WTC11 (cell line): ENCODE data around the gene ZNF598. TPM values are rescaled to one million over a fixed set of nuclear protein-coding genes. Genes with fewer than 3 reads are reported as not detected.

Source experiments
- AR ChIP-seq: fragments of 250-450 bp; sonication (Bioruptor Pico); IDR thresholded peaks from 2 replicates; pipeline ENCODE4 v1.9.0; 2021; ENCODE audit warnings: mild to moderate bottlenecking
- ATF3 ChIP-seq: sonication (generic); formaldehyde crosslinking; conservative IDR thresholded peaks from 2 replicates; pipeline ENCODE4 v1.8.1; 2022; ENCODE audit warnings: mild to moderate bottlenecking, missing genetic modification reagents
- CTCF ChIP-seq: fragments of 200-600 bp; IDR thresholded peaks from 2 replicates; pipeline ENCODE4 v1.8.0; 2022; ENCODE audit warnings: antibody characterized with exemption
- ELF4 ChIP-seq: sonication (generic); formaldehyde crosslinking; IDR thresholded peaks from 2 replicates; pipeline ENCODE4 v1.8.1; 2022; ENCODE audit warnings: low read depth, mild to moderate bottlenecking, moderate library complexity, missing genetic modification reagents
- FOXK1 ChIP-seq: sonication (generic); formaldehyde crosslinking; IDR thresholded peaks from 2 replicates; pipeline ENCODE4 v1.8.0; 2022; ENCODE audit warnings: mild to moderate bottlenecking, moderate library complexity, missing genetic modification reagents
- GABPB1 ChIP-seq: sonication (generic); formaldehyde crosslinking; IDR thresholded peaks from 2 replicates; pipeline ENCODE4 v1.8.1; 2023; ENCODE audit warnings: mild to moderate bottlenecking, missing genetic modification reagents
- HMGXB4 ChIP-seq: sonication (generic); formaldehyde crosslinking; IDR thresholded peaks from 2 replicates; pipeline ENCODE4 v1.8.1; 2023; ENCODE audit warnings: mild to moderate bottlenecking, moderate library complexity, missing genetic modification reagents
- JUN ChIP-seq: sonication (generic); formaldehyde crosslinking; IDR thresholded peaks from 2 replicates; pipeline ENCODE4 v1.8.0; 2023; ENCODE audit warnings: mild to moderate bottlenecking, missing genetic modification reagents
- KAT7 ChIP-seq: sonication (generic); formaldehyde crosslinking; IDR thresholded peaks from 2 replicates; pipeline ENCODE4 v1.8.1; 2023; ENCODE audit warnings: missing genetic modification reagents, mild to moderate bottlenecking, borderline replicate concordance
- MLX ChIP-seq: sonication (generic); formaldehyde crosslinking; IDR thresholded peaks from 2 replicates; pipeline ENCODE4 v1.8.1; 2023; ENCODE audit warnings: mild to moderate bottlenecking, missing genetic modification reagents, moderate library complexity
- MXD4 ChIP-seq: fragments of 250-450 bp; sonication (Bioruptor Pico); IDR thresholded peaks from 2 replicates; pipeline ENCODE4 v1.8.0; 2021; ENCODE audit warnings: mild to moderate bottlenecking, moderate library complexity, borderline replicate concordance
- NR1H2 ChIP-seq: sonication (generic); formaldehyde crosslinking; IDR thresholded peaks from 2 replicates; pipeline ENCODE4 v1.9.0; 2021; ENCODE audit warnings: mild to moderate bottlenecking, moderate library complexity, missing genetic modification reagents
- NR2C2 ChIP-seq: sonication (generic); formaldehyde crosslinking; IDR thresholded peaks from 2 replicates; pipeline ENCODE4 v1.8.0; 2022; ENCODE audit warnings: mild to moderate bottlenecking, missing genetic modification reagents
- SMAD4 ChIP-seq: sonication (generic); formaldehyde crosslinking; IDR thresholded peaks from 2 replicates; pipeline ENCODE4 v1.8.0; 2022; ENCODE audit warnings: mild to moderate bottlenecking, missing genetic modification reagents
- SP1 ChIP-seq: sonication (generic); formaldehyde crosslinking; conservative IDR thresholded peaks from 2 replicates; pipeline ENCODE4 v1.8.1; 2022; ENCODE audit warnings: missing genetic modification reagents
- STAT6 ChIP-seq: sonication (generic); formaldehyde crosslinking; conservative IDR thresholded peaks from 2 replicates; pipeline ENCODE4 v1.8.1; 2023; ENCODE audit warnings: mild to moderate bottlenecking, low read depth, missing genetic modification reagents, moderate library complexity
- ZBTB43 ChIP-seq: sonication (generic); formaldehyde crosslinking; IDR thresholded peaks from 2 replicates; pipeline ENCODE4 v1.8.1; 2023; ENCODE audit warnings: mild to moderate bottlenecking, missing genetic modification reagents
- ZNF219 ChIP-seq: sonication (generic); formaldehyde crosslinking; IDR thresholded peaks from 2 replicates; pipeline ENCODE4 v1.8.0; 2023; ENCODE audit warnings: missing genetic modification reagents, mild to moderate bottlenecking, borderline replicate concordance
- ZNF317 ChIP-seq: sonication (generic); formaldehyde crosslinking; IDR thresholded peaks from 2 replicates; pipeline ENCODE4 v1.8.1; 2023; ENCODE audit warnings: low read depth, mild to moderate bottlenecking, moderate library complexity, missing genetic modification reagents, borderline replicate concordance
- ZNF416 ChIP-seq: fragments of 250-450 bp; sonication (Bioruptor Pico); IDR thresholded peaks from 2 replicates; pipeline ENCODE4 v1.9.0; 2021; ENCODE audit warnings: mild to moderate bottlenecking, inconsistent platforms
- ZNF423 ChIP-seq: fragments of 250-450 bp; sonication (Bioruptor Pico); IDR thresholded peaks from 2 replicates; pipeline ENCODE4 v2.1.2; 2022; ENCODE audit warnings: mild to moderate bottlenecking, moderate library complexity
- ZNF425 ChIP-seq: fragments of 250-450 bp; sonication (Bioruptor Pico); conservative IDR thresholded peaks from 2 replicates; pipeline ENCODE4 v1.9.0; 2021; ENCODE audit warnings: mild to moderate bottlenecking
- ZNF671 ChIP-seq: fragments of 250-450 bp; sonication (Bioruptor Pico); IDR thresholded peaks from 2 replicates; pipeline ENCODE4 v1.8.0; 2021; ENCODE audit warnings: mild to moderate bottlenecking
- total RNA-seq: library from RNA; stranded (reverse); gene quantifications from 3 replicates; pipeline ENCODE4 v1.2.3, GENCODE V29; 2021

The ZNF598 gene
- total RNA-seq, 1 experiment from 2014 or later = 66.4 TPM

- no peak for TF ChIP-seq ZNF317 (CRISPR knock-in tag)
- no peak for TF ChIP-seq NR1H2
- no peak for TF ChIP-seq KAT7 (CRISPR knock-in tag)
- TF ChIP-seq ZNF219 = no peak
- TF ChIP-seq ZNF416 (CRISPR knock-in tag) = peak; percentile 52; the same call in 1 of the 2 replicates
- TF ChIP-seq FOXK1 = peak; percentile 82
- peak; percentile 11; the same call in 1 of the 2 replicates for TF ChIP-seq ZNF423 (CRISPR knock-in tag)
- no peak for TF ChIP-seq ZNF671 (CRISPR knock-in tag)
- peak; percentile 65; the same call in 1 of the 2 replicates for TF ChIP-seq AR (CRISPR knock-in tag)
- TF ChIP-seq STAT6 (CRISPR knock-in tag) = no peak
- TF ChIP-seq MLX (CRISPR knock-in tag) = no peak
- TF ChIP-seq NR2C2 (CRISPR knock-in tag) = peak; percentile 84
- TF ChIP-seq ZBTB43 (CRISPR knock-in tag) = peak; percentile 70
- TF ChIP-seq HMGXB4 (CRISPR knock-in tag) = peak; percentile 72; the same call in 1 of the 2 replicates
- TF ChIP-seq JUN (CRISPR knock-in tag) = peak; percentile 71; the same call in 1 of the 2 replicates
- no peak for TF ChIP-seq CTCF
- peak; percentile 85 for TF ChIP-seq SP1
- TF ChIP-seq MXD4 = no peak
- TF ChIP-seq GABPB1 (CRISPR knock-in tag) = peak; percentile 15
- no peak for TF ChIP-seq ZNF425 (CRISPR knock-in tag)
- TF ChIP-seq ELF4 (CRISPR knock-in tag) = no peak
- TF ChIP-seq SMAD4 (CRISPR knock-in tag) = no peak
- no peak for TF ChIP-seq ATF3 (CRISPR knock-in tag)
Measured at GRCh38 chr16:1983544-1984346, 25.9 kb downstream of the ZNF598 start, which contains the start of gene GFER (continued).
